ENCODE measurements around the gene SCAMP4.

SCAMP4 gene

DNA sequence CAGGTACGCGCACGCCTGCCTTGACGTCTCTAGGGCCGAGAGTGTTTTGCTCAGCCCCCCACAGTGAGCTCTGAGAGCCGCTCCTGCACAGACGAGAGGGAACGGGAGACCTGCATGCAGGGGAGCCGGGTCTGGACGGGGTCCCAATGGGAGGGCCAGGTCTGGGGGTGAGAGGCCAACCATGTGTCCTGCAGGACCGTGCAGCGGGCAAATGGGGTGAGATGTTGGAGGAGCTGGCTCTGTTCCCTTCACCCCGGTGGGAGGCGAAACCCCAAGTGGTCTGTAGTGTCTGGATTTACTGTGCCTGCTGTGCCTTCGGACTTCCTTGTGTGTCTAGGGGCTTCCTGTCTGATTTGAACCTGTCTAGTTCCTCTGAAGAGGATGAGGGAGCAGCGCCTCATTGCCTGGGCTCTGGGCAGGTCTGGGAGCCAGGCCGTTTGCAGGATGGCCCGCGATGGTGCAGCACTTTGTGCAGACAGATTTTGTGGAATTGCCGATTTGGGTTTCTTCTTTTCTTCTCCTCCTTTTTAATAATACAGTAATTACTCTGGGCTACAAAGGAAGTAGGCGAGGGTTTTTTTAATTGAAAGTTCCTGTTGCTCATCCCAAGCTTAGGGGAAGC lies 37.8 kb downstream of the SCAMP4 start:
- FAIRE-seq, result no peak

DNA sequence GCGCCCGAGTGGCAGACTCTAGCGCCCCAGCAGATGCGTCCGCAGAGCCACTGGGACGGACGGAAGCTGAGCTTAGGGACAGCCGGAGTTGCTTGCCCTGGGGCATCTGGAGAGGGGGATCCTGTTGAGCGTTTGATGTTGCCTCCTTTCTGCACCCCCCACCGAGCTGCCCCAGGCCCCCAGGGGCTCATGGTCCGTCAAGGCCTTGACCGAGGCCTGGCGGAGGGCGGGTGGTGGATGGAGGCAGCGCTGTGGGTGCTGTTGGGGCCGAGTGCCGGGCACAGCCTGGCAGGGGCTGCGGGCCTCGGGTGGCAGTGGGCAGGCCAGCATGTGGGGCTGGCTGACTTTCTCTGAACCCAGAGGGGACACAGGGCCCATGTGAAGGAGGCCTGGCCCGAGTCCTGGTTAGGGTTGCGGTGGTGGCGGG lies 38.5 kb downstream of the SCAMP4 start:
- no peak for FAIRE-seq

DNA sequence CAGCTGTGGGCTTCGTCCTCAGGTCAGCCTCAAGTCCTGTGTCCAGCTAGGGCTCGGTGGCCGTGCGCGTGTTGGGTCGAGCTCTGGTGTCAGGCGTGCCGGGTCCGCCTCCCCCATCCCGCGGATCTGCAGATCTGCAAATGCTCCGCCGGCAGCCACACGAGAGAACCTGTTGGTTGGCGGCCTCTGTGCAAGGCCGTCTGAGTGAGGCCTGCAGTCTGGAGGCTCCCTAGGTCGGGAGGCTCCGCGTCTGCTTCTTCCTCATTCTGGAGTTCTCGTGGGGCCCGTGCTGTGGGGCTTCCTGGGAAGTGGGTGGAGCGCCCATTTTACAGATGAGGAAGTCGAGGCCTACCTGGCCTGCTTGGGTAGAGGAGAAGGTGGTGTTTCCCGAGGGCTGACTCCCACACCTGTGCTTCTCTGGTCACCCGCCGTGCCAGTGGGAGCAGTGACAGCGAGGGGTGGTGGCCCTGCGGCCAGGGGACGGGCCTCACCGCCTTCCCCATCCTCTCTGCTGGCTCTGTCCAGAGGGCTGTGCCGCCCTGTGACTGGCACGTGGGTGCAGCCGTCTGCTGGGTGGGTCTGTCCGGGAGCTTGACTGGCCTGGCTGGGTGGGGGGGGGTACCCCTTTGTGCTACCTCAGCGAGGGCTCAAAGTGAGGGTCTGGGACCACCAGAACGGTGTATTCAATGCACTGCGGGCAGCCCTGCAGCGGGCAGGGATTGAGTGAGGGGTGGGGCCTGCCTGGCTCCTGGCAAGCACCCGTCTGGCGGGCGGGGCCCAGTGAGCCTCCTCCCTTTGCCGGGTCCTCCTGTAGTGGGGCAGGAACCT lies 39.1 kb downstream of the SCAMP4 start:
- FAIRE-seq, result no peak

DNA sequence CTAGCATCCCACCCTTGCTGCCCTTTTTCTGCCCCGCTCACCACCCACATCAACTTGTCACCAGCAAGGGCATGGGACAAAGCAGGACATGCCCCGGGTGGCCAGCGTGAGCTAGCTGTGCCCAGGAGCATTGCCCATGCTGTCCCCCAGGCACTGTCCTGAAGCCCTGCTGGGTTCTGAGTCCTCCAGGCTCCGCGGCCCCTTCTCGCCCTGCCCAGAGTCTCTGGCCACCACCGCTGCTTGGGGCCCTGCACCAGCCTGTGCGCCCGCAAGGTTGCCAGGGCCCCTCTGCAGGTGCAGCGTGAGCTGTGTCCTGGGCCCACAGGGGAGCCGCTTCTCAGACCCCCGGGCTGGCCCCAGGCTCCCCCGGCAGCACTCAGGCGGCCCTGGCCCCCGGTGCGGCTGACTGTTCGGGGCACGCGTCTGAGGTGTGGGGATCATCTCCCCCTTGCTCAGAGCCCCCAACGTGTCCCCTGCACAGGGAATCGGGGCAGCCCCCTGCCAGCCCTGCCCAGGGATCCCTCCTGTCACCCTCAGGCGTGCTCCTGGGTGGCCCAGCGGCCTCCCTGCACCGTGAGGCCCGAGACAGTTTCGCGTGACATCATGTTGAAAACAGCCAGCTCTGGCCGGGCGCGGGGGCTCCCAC lies 39.8 kb downstream of the SCAMP4 start:
- FAIRE-seq, result no peak

DNA sequence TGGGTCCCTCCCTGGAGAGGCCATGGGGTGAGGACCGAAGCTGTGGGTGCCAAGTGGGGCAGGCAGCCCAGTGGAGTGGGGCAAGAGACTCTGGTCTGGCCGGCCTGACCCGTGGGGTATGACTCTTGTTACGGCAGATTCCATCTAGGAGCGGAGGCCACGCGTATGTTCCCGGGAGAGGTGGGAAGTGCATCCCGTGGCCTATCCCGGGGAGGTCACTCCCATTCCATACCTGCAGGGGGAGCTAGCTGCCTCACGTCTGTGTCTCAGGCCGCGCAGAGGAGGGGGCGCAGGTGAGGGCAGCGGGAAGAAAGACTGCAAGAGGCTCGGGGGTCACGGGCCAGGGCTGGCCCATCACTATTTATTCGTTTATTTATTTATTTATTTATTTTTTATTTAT lies 40.7 kb downstream of the SCAMP4 start:
- FAIRE-seq, result no peak

DNA sequence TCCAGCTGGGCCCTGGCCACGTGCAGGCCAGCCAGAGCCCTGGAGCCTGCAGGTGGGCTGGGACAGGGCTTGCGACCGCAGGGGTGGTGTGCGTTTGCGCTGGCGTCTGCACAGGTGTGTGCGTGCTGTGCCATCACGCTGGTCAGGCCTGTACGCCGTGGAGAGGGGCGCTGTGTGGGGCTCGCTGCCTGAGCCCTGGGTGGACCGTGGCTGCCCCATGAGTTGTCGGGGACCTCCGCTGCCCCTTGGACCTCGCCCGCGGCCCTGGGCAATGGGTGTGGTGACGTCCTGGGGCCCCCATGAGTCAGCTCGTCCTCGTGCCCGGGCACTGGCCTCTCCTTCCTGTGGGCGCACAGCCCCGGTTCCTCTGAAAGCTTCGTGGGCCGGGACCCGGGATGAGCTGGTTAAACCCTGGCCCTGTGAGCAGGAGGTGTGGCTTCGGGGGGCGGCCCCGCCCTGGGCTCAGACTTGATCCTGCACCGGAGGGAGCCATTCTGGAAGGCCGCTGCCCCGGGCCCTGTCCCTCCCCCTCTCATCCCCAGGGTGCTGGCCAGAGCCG lies 42.5 kb downstream of the SCAMP4 start:
- no peak for FAIRE-seq

DNA sequence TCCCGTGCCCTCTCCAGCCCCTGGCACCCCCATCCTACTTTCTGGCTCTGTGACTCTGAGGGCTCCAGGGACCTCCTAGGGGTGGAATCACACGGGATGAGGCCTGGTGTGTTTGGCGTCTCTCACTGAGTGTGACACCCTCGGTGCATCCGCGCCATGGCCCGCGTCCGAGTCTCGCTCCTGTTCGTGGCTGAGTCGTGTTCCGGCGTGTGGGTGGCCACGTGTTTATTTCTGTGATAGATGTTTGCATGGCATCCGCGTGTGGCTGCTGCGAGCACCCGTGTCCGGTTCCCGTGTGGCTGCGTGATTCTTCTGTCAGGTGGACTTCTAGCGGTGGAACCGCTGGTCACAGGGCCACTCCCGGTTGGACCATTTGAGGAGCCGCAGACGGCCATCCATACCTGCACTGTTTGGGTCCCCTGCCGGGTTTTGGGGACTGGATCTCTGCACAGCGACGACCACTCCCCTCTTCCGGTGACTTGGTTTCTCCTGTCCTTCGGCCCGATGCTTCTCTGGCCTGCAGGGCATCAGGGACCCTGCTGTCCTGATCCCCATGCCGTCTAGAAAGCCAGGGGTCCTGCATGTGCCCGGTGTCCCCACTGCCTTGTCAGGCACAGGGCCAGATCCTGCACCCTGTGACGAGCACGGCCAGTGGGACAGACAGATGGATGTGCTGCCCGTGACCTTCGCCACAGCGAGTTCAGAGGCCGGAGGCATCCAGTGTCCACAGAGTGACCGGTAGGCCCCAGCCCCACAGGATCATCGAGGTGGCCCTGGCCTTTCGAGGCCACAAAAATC lies 44.3 kb downstream of the SCAMP4 start:
- no peak for FAIRE-seq

DNA sequence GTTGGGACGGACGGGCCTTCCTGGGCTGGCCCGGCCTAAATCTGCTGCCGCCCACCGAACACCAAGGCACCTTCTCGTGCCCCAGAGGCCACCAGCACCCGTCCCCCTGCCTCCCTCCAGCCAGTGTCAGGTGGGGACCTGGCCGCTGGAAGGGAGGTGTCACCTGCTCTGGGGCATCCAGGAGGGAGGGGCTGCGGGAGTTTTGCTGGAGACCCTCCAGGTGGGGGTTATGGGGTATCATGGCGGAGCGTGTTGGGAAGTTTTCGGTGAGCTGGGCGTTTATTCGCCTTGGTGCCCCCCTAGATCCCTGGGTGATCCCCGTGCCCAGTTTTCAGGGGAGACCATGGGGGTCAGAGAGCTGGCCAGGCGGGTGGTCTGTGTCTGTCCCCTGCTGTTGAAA lies 45.4 kb downstream of the SCAMP4 start:
- FAIRE-seq, result no peak

DNA sequence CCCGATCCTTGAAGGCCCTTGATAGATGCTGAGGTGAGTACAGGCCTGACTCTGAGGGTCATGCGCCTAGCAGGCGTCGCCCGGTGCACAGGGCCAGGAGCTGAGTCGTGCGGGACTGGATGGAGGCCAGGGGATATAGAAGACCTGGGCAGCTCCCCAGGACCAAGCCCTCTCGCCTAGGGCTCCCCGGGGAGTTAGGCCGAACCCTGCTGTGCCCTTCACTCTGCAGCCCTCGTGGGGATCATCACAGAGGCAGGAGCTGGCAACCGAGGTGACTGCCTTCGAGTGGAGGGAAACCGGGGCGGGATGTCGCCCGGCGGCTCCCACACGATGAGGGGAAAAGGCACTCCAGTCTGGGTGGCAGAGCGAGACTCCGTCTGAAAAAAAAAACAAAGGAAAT lies 47.4 kb downstream of the SCAMP4 start:
- FAIRE-seq, result no peak

DNA sequence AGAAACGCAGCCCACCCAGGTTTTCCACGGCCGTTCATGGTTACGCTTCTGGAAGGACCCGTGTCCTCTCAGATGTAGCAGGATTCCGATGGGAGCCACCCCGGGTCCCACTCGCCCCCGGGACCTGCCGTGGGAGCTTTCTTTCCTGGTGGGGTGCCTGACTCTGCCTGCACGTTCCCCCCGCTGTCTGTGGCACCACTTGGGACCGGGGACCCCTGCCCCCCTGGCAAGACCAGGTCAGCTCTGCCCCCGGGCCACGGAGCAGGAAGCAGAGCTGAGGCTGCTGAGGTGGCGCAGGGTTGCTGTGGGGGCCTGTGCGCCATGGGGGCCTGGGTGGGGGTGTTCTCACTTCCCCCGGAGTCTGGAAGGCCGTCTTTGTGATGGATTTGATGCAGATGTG lies 47.8 kb downstream of the SCAMP4 start:
- no peak for FAIRE-seq

DNA sequence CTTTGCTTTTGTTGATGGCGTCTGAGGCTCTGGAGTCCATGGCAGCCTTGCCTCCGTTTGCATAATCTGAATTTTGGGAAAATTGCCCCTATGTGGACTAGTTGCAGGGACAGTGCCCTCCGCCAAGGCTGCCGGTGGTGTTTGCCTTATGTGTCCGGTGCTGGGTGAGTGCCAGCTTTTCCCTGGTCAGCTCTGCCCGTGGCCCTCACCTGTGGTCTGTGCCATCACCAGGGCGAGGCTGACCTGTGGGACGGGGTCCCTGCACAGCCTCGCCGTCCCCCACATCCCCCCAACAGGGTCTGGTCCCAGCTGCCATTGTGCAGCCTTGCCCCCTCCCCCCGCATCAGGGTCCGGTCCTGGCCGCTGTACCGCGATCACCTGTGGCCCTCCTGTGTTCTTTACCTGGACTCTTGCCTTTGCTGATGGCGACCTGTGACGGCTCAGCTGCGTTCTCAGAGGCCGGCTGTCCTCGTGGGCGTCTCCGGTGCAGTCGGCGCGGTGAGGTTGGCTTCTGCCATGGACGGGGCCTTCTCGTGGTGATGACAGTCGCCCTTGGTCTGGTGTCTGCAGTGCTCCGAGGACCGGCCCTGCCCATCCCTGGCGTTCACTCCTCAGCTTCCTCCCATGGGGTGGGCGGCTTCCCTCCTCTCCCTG lies 48.4 kb downstream of the SCAMP4 start:
- no peak for FAIRE-seq

DNA sequence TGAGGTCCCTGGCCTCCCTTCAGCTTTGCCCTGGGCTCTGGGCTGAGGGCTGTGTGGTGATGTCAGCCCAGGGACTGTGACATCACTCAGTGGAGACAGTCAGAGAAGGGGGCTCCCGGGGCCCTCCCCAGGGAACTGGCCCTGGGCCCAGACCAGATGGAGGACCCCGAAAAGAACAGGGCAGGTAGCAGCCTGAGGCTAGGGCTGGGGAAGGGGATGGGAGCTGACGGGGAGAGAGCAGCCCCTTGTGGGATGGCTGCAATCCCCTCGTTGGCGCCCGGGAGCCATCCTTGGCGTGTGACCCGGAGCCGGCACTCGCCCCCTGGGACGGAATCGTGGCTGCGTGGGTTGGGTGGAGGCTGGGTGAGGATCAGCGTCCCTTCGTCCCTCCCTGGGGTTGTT lies 49.3 kb downstream of the SCAMP4 start:
- FAIRE-seq, result no peak

DNA sequence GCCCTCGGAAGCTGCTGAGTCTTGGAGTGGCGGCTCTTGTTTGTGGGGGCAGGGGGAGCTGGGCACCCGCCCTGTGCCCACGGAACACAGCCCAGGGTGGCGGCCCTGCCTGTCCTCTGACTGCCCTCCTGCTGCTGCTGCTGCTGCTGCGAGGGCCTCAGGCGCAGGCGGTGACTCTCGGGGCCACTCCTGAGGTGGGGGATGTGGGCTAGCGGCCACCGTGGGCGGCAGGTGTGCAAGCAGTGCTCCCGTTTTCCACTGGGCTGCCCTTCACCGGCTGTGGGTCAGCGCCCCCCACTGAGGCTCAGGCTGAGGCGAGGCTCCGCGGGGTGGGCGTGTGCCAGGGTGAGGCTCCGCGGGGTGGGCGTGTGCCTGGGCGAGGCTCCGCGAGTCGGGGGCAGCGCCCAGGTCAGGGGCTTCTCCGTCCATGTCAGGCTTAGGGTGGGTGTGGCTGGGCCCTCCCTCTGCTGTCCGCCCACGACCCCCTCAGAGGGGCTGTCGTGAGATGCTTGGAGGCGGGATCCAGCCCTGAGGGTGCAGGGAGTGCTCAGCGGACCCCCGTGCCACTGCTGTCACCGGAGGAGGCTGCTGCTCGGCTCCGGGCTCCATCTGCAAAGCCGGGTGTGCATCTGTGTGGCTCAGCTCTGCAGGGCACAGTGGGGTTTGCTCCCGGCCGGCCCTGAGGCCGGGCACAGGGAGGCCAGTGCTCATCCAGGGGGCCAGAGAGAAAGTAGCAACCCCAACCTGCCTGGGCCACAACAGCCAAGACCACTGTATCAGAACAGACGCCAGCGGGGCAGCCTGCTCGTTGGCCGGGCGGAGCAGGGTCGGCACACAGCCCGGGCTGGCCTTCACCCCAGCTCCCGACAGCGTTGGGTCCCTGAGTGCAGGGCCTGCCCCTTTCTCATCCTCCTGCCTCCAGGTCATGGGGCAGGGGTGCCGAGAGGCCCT lies 50.2 kb downstream of the SCAMP4 start:
- no peak for FAIRE-seq

DNA sequence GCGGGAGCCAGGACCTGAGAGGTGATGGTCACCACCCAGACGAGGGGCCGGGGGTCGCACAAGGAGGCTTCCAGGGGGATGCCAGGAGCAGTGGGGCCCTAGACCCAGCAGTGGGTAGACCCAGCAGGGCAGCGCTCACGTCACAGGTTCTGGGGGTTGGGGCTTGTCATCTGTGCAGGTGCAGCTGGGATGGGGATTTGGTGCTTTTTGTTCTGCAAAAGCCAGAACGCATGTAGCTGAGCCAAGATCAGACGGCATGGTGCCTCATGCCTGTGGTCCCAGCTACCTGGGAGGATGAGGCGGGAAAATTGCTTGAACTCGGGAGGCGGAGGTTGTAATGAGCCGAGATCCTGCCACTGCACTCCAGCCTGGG lies 50.9 kb downstream of the SCAMP4 start:
- no peak for FAIRE-seq

DNA sequence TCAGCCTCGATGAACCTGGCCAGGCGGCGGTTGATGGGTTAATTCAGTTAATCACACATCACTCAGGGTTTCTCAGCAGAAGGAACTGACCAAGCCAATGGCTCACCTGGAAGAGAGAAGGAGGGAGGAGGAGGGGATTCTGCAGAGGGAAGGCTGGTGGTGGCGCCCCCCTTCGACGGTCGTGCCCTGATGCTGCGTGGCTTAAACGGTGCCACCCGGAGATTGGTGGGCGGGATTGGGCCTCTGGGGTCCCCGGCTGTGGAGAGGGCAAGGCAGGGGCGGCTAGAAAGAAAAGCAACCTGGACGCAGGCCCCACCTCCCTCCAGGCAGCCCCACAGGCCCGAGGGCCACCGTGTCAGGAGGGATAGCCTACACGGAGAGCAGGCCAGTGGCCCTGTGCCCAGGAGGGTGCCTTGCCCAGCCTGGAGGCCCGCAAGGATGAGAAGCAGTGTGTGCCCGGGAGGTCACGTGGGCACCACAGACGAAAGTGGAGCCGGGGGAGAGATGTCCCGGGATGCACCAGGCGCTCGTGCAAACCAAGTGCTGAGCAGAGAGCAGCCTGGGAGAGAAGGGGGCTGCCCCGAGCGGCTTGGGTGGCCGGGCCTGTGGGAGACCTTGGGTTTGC lies 51.8 kb downstream of the SCAMP4 start:
- FAIRE-seq, result no peak

DNA sequence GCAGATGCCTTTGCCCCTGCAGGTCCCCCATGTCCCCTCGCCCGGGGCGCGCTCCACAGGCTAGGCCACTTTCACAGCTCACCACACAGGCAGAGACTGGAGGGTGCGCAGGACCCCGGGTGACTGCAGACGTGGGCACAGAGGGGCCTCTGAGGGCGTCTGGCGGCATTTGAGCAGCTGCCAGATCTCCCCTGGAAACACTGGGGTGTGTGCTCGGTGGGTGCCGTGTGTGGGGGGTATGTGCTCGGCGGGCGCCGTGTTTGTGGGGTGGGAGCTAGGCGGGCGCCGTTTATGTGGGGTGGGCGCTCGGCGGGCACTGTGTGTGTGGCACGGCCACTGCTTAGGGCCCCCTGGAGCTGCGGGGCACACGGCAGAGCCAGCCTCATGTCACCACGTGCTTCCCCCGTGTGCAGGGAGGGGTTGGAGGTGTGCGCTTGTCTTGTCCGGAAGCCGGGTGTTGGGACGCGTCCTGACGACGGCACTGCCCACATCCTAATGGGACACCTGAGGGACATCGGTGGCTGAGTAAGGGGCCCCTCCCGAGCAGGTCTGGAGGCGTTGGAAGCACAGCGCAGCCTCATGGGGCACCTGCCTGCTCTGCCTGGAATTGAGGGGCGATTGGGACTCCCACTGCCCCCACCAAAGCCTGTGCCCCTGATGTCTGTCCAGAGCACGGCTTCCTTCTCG lies 52.5 kb downstream of the SCAMP4 start:
- FAIRE-seq, result no peak

DNA sequence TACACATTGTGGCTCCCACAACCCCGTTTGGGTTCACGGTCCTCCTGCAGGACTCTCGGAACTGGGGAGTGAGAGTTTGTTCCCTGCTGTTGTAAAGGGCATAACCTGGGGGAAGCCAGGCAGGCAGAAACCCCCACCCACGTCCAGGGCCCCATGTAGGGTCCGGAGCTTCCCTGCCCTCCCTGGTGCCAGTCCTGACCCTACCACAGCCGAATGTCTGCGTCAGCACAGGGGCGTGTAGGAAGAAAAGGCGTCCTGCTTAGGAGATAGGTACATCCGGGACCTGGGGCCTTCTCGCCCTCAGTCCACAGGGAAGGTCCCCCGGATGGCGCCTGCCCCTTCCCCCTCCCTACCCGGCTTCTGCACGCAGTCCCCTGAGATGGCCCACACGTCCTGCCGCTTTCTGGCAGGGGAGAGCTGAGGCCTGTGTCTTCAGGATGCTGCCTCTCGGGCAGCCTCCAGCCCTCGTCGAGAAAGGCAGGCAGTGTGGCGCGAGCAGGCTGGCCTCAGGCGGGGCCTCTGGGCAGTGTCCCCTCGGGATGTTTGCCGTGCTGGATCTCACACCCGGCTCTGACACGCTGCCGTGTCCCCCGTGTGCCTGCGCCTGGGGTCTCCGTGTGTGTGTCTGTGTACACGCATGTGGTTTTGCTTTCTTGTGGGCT lies 54.9 kb downstream of the SCAMP4 start:
- FAIRE-seq, result no peak

DNA sequence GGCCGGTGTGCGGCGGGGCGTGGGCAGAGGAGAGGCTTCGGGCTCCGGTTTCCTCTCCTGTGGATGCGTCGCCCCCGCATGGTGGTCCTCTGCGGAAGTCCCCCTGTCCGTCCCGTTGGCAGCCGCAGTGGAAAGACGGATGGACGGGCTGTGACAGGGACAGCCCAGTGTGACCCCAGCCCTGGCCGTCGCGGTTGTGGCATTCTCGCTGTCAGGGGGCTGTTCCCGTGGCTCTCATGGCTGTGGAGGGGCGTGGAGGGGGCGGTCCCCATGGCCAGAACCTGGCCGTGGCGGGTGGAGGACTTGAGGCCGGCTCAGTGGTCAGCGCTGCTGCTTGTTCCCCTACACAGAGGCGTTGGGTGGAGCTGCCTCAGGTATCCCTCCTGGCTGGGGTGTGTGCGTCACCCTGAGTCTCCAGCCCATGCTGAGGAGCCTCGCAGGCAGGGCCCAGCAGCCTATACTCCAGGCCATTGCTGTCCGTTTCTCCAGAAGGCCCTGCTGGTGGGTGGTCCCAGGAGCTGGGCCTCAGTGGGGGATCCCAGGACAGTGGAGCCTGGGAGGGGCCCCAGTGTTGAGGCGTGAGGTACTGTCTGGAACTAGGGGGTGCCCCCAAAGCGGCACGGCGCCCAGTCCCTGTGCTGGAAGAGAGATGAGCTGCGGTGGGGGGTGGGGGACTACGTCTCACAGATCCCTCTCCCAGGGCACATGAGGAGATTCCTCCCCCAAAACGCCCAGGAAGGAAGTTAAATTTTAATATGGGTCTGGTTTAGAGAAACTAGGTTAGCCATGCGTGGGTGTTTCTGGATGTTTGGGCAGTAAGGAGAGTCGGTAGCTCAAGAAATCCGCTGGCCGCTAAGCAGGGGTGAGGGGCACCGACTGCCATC lies 56.0 kb downstream of the SCAMP4 start:
- FAIRE-seq, result no peak

All from colon (tissue), 2 donors.